IMR-90 (cell line): ENCODE results near the gene ZMAT5. TPM values are rescaled to one million over a fixed set of nuclear protein-coding genes. Genes with fewer than 3 reads are reported as not detected.

Experiments
- ATAC-seq: fragments of 200-7000 bp; cut with Tn5 transposase; 2 replicates; pipeline ENCODE4 v1.9.1; 2020; ENCODE audit warnings: low read depth, mild to moderate bottlenecking, moderate library complexity
- BruUV-seq: library from RNA; stranded (reverse); fragments of 400-500 nt; replicated peaks from 2 replicates; lab custom pipeline; 2021; lab: Mats Ljungman, UMichigan
- CTCF ChIA-PET: fragments of 300-600 bp; formaldehyde crosslinking; extraction: SDS; loops from one replicate; lab custom pipeline; 2021; ENCODE audit warnings: antibody characterized with exemption; lab: Yijun Ruan, JAX
- POLR2A ChIA-PET: fragments of 300-600 bp; sonication (Branson Sonifier 250); formaldehyde crosslinking; loops from one replicate; lab custom pipeline; 2022; ENCODE audit warnings: antibody characterized with exemption; ENCODE audit not compliant: unreplicated experiment; lab: Charles Lee
- DNase-seq: peaks from one replicate; pipeline ENCODE4 v3.0.0; 2013
- H2AFZ ChIP-seq: replicated peaks from 2 replicates; pipeline ENCODE3; 2013; ENCODE audit warnings: low read length, mild to moderate bottlenecking; ENCODE audit not compliant: poor library complexity
- H2AK5ac ChIP-seq: 2 replicates; pipeline ENCODE4 v1.6.1; 2013; ENCODE audit warnings: low read depth, low read length, inconsistent platforms
- H2AK9ac ChIP-seq: replicated peaks from 2 replicates; pipeline ENCODE3; 2013; ENCODE audit warnings: mild to moderate bottlenecking, low read depth, low read length, moderate library complexity; ENCODE audit not compliant: poor library complexity
- H2BK120ac ChIP-seq: 2 replicates; pipeline ENCODE4 v1.6.1; 2013; ENCODE audit warnings: low read depth, low read length, inconsistent platforms
- H2BK15ac ChIP-seq: 3 replicates; pipeline ENCODE4 v1.6.1; 2013; ENCODE audit warnings: low read depth, low read length, inconsistent platforms
- H2BK20ac ChIP-seq: 2 replicates; pipeline ENCODE4 v1.6.1; 2013; ENCODE audit warnings: low read depth, mild to moderate bottlenecking, inconsistent platforms, low read length, moderate library complexity
- H2BK5ac ChIP-seq: 2 replicates; pipeline ENCODE4 v1.6.1; 2013; ENCODE audit warnings: mild to moderate bottlenecking, low read depth, low read length, inconsistent platforms; ENCODE audit not compliant: poor library complexity, severe bottlenecking
- H3K14ac ChIP-seq: replicated peaks from 2 replicates; pipeline ENCODE4 v1.6.1; 2013; ENCODE audit warnings: low read depth, low read length, inconsistent platforms
- H3K18ac ChIP-seq: 2 replicates; pipeline ENCODE4 v1.6.1; 2013; ENCODE audit warnings: low read depth, low read length, control low read depth
- H3K23ac ChIP-seq: 2 replicates; pipeline ENCODE4 v1.6.1; 2013; ENCODE audit warnings: low read depth, low read length, inconsistent platforms
- H3K27ac ChIP-seq: 2 replicates; pipeline ENCODE4 v1.5.1; 2013; ENCODE audit warnings: mild to moderate bottlenecking, control low read depth, low read length; ENCODE audit not compliant: insufficient read depth
- H3K27me3 ChIP-seq: 2 replicates; pipeline ENCODE4 v1.6.1; 2013; ENCODE audit warnings: low read length; ENCODE audit not compliant: control insufficient read depth, insufficient read depth
- H3K36me3 ChIP-seq: 2 replicates; pipeline ENCODE4 v1.6.1; 2013; ENCODE audit warnings: low read length, mixed read lengths; ENCODE audit not compliant: control insufficient read depth, insufficient read depth
- H3K4ac ChIP-seq: 2 replicates; pipeline ENCODE4 v1.6.1; 2013; ENCODE audit warnings: low read depth, low read length, inconsistent platforms
- H3K4me1 ChIP-seq: 2 replicates; pipeline ENCODE4 v1.6.1; 2013; ENCODE audit warnings: low read length, mixed read lengths; ENCODE audit not compliant: control insufficient read depth, insufficient read depth
- H3K4me2 ChIP-seq: 2 replicates; pipeline ENCODE4 v1.6.1; 2013; ENCODE audit warnings: low read depth, mild to moderate bottlenecking, control low read depth, low read length, moderate library complexity
- H3K4me3 ChIP-seq: 2 replicates; pipeline ENCODE4 v1.5.1; 2013; ENCODE audit warnings: low read depth, mild to moderate bottlenecking, control low read depth, low read length, moderate library complexity; ENCODE audit not compliant: insufficient read depth
- H3K56ac ChIP-seq: 2 replicates; pipeline ENCODE4 v1.6.1; 2013; ENCODE audit warnings: low read length, inconsistent platforms; ENCODE audit not compliant: insufficient read depth; ENCODE audit errors: extremely low read depth
- H3K79me1 ChIP-seq, 2 experiments: 2 replicates each; pipeline ENCODE4 v1.6.1; 2013; ENCODE audit warnings: low read length in 2 of 2, inconsistent platforms in 1 of 2, low read depth in 1 of 2
- H3K9ac ChIP-seq: 2 replicates; pipeline ENCODE4 v1.6.1; 2013; ENCODE audit warnings: low read depth, low read length, control low read depth
- H3K9me1 ChIP-seq: 2 replicates; pipeline ENCODE4 v1.6.1; 2013; ENCODE audit warnings: low read length, inconsistent platforms; ENCODE audit not compliant: insufficient read depth
- H3K9me3 ChIP-seq: 2 replicates; pipeline ENCODE4 v1.6.1; 2013; ENCODE audit warnings: low read length; ENCODE audit not compliant: control insufficient read depth, insufficient read depth
- H4K20me1 ChIP-seq: 2 replicates; pipeline ENCODE4 v1.6.1; 2013; ENCODE audit warnings: low read length, inconsistent platforms; ENCODE audit not compliant: insufficient read depth
- H4K5ac ChIP-seq: 2 replicates; pipeline ENCODE4 v1.6.1; 2013; ENCODE audit warnings: mild to moderate bottlenecking, low read depth, low read length, control low read depth
- H4K8ac ChIP-seq, 2 experiments: 2 replicates each; pipeline ENCODE4 v1.6.1; 2013; ENCODE audit warnings: low read depth in 2 of 2, low read length in 2 of 2, control low read depth in 1 of 2, inconsistent platforms in 1 of 2
- H4K91ac ChIP-seq: 2 replicates; pipeline ENCODE4 v1.6.1; 2013; ENCODE audit warnings: low read depth, low read length, inconsistent platforms; ENCODE audit not compliant: insufficient read depth
- CHD1 ChIP-seq: IDR thresholded peaks from 2 replicates; pipeline ENCODE4 v1.6.1; 2012; ENCODE audit warnings: low read depth, low read length, improper control_type of control experiment
- CTCF ChIP-seq: conservative IDR thresholded peaks from 2 replicates; pipeline ENCODE4 v1.5.1; 2012; ENCODE audit warnings: mild to moderate bottlenecking, low read depth, low read length, improper control_type of control experiment
- MXI1 ChIP-seq: IDR thresholded peaks from 2 replicates; pipeline ENCODE4 v1.6.1; 2012; ENCODE audit warnings: low read depth, mild to moderate bottlenecking, low read length, moderate library complexity, borderline replicate concordance
- NFE2L2 ChIP-seq: fragments of 150-350 bp; IDR thresholded peaks from 2 replicates; pipeline ENCODE4 v1.6.1; 2016; ENCODE audit warnings: low read depth, mild to moderate bottlenecking, low read length
- RCOR1 ChIP-seq: IDR thresholded peaks from 2 replicates; pipeline ENCODE4 v1.6.1; 2012; ENCODE audit warnings: mild to moderate bottlenecking, low read length, improper control_type of control experiment; ENCODE audit not compliant: insufficient replicate concordance
- SMC3 ChIP-seq: fragments of 150-350 bp; IDR thresholded peaks from 2 replicates; pipeline ENCODE4 v1.6.1; 2016; ENCODE audit warnings: low read depth, mild to moderate bottlenecking, antibody characterized with exemption, low read length, moderate library complexity
- WGBS, 2 experiments: methylation state at CpG; one replicate each; pipeline versions ENCODE4 v1.1.5 to v1.1.7; 2013; ENCODE audit warnings: missing lambda C conversion rate in 2 of 2; ENCODE audit not compliant: insufficient read length in 1 of 2; ENCODE audit errors: extremely low coverage in 2 of 2; 5-methylcytosine and 5-hydroxymethylcytosine counted together
- dilution Hi-C: fragments of 300-500 bp; cut with HindIII; formaldehyde crosslinking; loops from one replicate; pipeline ENCODE4 v1.14.3; 2018; ENCODE audit warnings: low sequenced_read_pairs; ENCODE audit not compliant: unreplicated experiment
- in situ Hi-C: fragments of 300-500 bp; cut with MboI; formaldehyde crosslinking; loops from 3 replicates; pipeline ENCODE4 v1.14.3; 2019; ENCODE audit warnings: low sequenced_read_pairs, inconsistent platforms, mixed read lengths
- intact Hi-C: fragments of 100-400 bp; cut with micrococcal nuclease; formaldehyde crosslinking; loops from 2 replicates; pipeline ENCODE4 v1.10.0; 2022
- polyA plus RNA-seq, 3 experiments: library from polyadenylated mRNA; depleted of rRNA; stranded (reverse); fragments of >200 nt; gene quantifications; 2 replicates each; pipeline ENCODE4 v1.2.3, GENCODE V29; 2012; ENCODE audit warnings: low replicate concordance in 1 of 3
- total RNA-seq: library from RNA; depleted of rRNA; stranded (reverse); fragments of >200 nt; gene quantifications from 2 replicates; pipeline ENCODE4 v1.2.3, GENCODE V29; 2012

ZMAT5 gene
- total and polyA plus RNA-seq, 2 of the 4 experiments (the other 2 are of a cell fraction), result 21.7 to 31.8 TPM

GRCh38 chr22:29702000-29702930, 64.5 kb downstream of the ZMAT5 start:
- H4K5ac ChIP-seq, result no peak overlapping the region
- peaks cover 11% of the 10 kb centered on the region for H4K20me1 ChIP-seq
- H3K9ac ChIP-seq, result no peak overlapping the region
- BruUV-seq, result no TSS peak
- no peak overlapping the region for H3K14ac ChIP-seq
- dilution Hi-C loops (no loop called here), in situ Hi-C loops (no loop called here), intact Hi-C loops (loop anchor here (5.0 kb wide), 1 partner anchor 385 kb away; no protein-coding TSS in a partner anchor)
- H3K9me1 ChIP-seq, result 0 out of 2 replicates have a peak, but pooled peaks cover 2% of the 10 kb centered on the region
- H3K9me3 ChIP-seq, result no peaks in the 10 kb centered on the region
- H3K27ac ChIP-seq, result no peak overlapping the region
- H3K27me3 ChIP-seq, result peaks cover 11% of the 10 kb centered on the region; the same call in 1 of the 2 replicates
- H3K23ac ChIP-seq, result no peak overlapping the region
- H2BK5ac ChIP-seq, result no peak overlapping the region
- H2AK5ac ChIP-seq, result no peak overlapping the region
- ChIA-PET CTCF (interaction anchor here (0.7 kb wide), 1 partner anchor 12 kb away, joined by 3 read pairs; no protein-coding TSS in a partner anchor), POLR2A (no interaction called here)
- H3K4me1 ChIP-seq, result peaks cover 14% of the 10 kb centered on the region
- WGBS, 2 experiments, result 73% methylated on average over 4 of the region's 14 CpGs; no CpG with 5 or more reads in 1 of the 2 experiments
- H2AK9ac ChIP-seq, result no peak overlapping the region
- H2BK15ac ChIP-seq, result no peak overlapping the region
- ATAC-seq, result peak; percentile 7
- no peak overlapping the region for H3K4ac ChIP-seq
- H2AFZ ChIP-seq, result no peak overlapping the region
- H4K91ac ChIP-seq, result no peak overlapping the region
- no peak overlapping the region for H4K8ac ChIP-seq
- H2BK20ac ChIP-seq, result no peak overlapping the region
- H2BK120ac ChIP-seq, result no peak overlapping the region
- 0 out of 2 replicates have a peak, but pooled peaks have one; percentile 14 for TF ChIP-seq CTCF
- no peak for TF ChIP-seq RCOR1
- no peak for TF ChIP-seq MXI1
- TF ChIP-seq CHD1, result no peak
- no peak for TF ChIP-seq NFE2L2
- peak; percentile 5; the same call in 1 of the 2 replicates for TF ChIP-seq SMC3
- H3K18ac ChIP-seq, result no peak overlapping the region
- no peaks in the 10 kb centered on the region for H3K79me1 ChIP-seq
- H3K56ac ChIP-seq, result no peak overlapping the region
- DNase-seq, result peak; percentile 11
- H3K4me3 ChIP-seq, result no peak overlapping the region
- H3K4me2 ChIP-seq, result no peak overlapping the region
- peaks cover 3% of the 10 kb centered on the region for H3K36me3 ChIP-seq
